ENCODE data around the gene BHLHA15.

Gene BHLHA15

DNA sequence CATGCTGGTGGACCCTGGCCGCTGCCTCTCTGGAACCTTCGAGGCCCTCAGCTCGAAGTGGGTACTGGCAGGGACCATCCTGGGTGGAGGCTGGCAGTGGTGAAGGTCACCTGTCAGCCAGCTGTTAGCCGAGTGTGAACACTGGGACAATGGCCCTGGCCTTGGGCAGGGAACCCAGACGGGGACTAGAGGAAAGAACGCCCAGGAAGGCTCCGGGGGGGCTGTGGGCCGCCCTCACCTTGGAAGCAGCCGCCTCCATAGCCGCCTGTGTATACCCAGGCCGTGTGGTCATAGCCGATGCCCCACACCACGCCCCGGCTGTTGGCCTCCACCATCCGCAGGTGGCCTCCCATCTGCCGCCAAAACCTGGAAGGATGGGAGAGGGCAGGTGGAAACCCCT lies 17.6 kb downstream of the BHLHA15 start:
- DNase-seq, result no peak

GRCh38 chr7:98229441-98229840 lies 18.2 kb downstream of the BHLHA15 start:
- no peak for DNase-seq

GRCh38 chr7:98229991-98230745 lies 18.9 kb downstream of the BHLHA15 start:
- no peak for DNase-seq

GRCh38 chr7:98230746-98231471 lies 19.7 kb downstream of the BHLHA15 start:
- no peak for DNase-seq

DNA sequence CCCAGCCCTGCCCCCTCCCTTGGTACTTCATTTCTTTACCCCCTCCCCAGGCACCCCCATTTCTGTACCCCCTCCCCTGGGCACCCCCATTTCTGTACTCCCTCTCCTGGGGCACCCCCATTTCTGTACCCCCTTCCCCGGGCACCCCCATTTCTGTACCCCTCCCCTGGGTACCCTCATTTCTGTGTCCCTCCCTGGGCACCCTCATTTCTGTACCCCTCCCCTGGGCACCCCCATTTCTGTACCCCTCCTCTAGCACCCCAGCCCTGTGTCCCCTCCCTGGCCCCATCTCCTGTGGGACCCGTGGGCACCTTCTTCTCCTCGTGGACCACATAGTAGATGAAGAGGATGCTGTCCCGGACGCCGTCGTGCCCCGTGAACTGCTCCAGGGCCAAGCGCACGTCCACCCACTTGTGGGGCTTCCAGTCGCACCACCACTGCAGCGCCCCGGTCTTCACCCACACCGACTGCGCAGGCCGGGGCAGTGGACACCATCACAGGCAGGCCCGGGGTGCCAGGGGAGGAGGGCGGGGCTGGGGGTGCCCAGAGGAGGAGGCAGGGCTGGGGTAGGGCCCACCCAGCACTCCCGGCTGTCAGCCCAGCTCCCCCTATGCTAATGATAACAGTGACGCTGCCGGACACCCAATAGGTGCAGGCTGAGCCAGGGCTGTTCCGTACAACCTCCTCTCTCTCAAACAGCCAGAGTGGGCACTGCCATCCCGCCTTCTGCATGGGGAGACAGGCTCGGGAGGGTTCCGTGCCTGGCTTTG lies 20.4 kb downstream of the BHLHA15 start:
- no peak for DNase-seq

DNA sequence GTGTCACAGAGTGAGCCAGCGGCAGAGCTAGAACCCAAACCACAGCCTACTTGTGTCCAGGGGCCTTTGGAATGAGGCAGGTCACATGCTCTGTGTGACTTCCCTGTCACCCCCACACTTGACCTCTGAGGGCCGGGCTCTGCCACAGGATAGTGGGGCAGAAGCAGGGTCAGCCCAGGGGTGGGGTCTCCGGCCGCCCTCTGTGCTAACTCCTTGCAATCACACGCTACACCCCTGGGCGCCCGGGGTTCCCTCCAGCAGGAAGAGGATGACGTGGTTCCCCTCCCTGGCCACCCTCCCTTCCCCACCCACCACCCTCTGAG lies 21.0 kb downstream of the BHLHA15 start:
- no peak for DNase-seq

DNA sequence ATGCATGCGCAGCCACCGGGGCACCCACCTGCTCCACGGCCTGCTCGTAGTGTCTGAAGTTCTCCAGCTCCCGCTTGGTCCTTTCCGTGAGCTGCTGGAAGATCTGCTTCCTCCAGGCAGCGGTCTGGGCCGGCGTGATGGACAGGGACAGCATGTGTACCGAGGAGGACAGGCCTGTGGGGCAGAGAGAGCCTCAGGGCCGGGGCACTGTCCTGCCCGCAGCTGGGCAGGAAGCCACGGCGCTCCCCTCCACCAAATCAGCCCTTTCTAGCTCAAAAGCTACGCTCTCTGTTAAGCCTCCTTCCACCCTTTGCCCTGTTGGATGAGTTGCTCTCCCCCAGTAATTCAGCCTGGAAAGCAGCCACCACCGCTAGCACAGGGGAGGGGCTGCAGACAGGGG lies 21.6 kb downstream of the BHLHA15 start:
- DNase-seq, result no peak

DNA sequence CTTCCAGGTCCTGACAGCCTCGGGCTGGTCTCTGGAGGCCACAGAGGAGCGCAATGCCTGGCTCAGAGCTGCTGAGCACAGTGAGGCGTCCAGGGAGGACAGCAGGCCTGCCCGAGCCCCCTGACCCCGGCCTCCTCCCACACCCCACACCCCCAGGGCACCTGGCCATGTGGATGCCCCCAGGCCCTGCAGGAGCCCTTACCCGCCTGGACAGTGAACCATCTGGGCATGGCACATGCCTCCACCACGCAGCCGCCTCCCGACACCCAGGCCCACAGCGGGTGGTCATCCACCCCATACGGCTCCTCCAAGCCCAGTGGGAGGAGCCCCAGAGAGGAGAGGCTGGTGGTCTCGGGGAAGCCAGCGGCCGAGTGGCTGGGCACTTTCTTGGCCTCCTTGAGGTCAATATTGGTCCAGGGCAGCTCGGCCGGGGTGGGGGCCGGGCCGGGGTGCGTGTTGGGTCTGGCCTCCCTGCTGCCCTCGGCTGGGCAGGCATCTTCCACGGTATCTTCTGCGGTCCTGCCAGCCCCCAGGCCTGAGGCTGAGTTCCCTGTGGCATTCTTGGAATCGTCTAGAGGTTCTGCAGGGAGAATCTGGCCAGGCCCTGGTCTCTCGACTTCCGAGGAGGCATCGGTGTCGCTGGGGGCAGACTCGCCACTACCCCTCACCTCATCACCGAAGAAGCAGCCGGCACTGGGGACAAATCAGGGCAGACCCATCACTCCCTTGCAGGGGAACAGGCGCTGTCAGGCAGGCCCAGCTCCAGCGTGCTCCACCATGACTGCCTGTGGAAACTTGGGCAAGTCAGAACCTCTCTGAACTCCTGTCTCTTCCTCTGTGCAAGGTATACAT lies 22.2 kb downstream of the BHLHA15 start:
- DNase-seq, result no peak

DNA sequence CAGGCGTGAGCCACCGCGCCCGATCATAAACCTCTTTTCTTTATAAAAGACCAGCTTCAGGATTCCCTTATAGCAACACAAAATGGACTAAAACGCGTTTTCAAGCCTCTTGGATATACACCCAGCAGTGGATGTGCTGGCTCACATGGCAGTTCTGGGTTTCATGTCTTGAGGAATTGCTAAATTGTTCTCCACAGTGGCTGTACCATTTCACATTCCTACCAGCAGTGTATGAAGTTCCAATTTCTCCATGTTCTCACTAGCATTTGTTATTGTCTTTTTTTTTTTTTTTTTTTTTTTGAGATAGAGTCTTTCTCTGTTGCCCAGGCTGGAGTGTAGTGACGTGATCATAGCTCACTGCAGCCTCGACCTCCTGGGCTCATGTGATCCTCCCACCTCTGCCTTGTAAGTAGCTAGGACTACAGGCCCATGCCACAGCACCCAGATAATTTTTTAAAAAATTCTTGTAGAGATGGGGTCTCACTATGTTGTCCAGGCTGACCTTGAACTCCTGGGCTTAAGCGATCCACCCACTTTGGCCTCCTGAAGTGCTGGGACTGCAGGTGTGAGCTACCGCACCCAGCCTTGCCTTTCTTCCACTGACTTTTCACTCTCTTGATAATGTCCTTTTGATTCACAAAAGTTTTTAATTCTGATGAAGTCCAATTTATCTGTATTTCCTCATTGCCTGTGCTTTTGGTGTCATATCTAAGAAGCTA lies 23.3 kb downstream of the BHLHA15 start:
- DNase-seq, result no peak

- no peak for DNase-seq
Measured at GRCh38 chr7:98235901-98236300, 24.7 kb downstream of the BHLHA15 start.

DNA sequence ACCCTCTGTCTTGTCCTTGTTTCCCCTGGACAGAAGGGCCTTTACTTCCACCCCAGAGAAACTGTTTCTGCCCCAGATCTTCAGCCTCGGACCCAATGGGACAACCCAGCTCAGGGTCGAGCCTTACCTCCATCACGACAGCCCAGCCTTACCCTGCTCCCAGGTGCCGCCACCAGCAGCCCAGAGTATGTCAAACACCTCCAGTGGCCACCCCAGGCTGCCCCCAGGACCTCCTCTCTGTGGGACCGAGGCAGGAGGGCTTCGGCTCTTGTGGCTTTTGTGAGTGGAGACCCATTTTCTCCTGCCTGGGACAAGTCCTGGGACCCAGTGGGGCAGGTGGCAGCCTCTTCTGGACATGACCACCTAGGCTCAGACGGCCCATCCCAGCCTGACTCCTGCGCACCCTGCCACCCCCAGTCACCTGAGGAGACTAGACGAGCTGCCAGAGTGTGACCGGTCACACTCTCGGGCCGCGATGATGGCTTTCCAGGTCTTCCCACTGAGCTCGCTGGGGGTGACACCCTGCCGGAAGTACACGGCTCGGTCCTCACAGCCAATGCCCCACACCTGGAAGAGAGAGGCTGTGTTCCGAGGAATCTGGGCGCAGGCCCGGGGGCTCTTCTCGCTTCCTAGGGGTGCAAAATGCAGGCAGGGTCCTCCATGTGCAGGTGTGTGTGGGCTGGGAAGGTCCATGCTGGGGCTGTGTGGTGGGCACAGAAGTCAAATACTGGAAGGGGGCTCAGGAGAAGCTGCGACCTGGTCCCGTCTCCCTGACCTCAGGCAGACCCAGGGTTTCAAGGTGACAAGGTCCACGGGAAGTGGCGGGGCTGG lies 25.3 kb downstream of the BHLHA15 start:
- no peak for DNase-seq

DNA sequence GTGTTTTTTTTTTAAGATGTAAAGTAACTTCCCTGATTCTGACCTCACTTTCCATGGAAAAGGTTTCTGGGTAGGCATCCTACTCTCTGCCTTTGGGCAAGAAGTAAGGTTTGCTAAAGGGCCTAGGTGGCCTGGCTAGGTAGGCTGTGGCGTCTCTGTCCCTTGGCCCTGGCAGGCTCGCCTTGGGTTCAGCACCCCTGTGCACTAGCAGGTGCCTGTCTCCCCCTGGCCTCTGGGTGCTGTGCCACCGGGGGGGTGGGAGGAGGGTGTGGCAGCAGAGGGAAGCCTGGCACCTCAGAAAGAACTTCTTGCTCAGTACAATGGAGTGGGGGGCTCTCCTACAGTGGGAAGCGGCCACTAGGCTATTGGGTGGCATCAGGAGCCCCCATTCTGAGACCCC lies 26.8 kb downstream of the BHLHA15 start:
- no peak for DNase-seq

- DNase-seq, result no peak
Measured at GRCh38 chr7:98238976-98239375, 27.7 kb downstream of the BHLHA15 start.

GRCh38 chr7:98240961-98241673 lies 29.9 kb downstream of the BHLHA15 start:
- DNase-seq, result peak; percentile 31

GRCh38 chr7:98241674-98242241 lies 30.5 kb downstream of the BHLHA15 start:
- no peak for DNase-seq

GRCh38 chr7:98242342-98242741 lies 31.1 kb downstream of the BHLHA15 start:
- no peak for DNase-seq

DNA sequence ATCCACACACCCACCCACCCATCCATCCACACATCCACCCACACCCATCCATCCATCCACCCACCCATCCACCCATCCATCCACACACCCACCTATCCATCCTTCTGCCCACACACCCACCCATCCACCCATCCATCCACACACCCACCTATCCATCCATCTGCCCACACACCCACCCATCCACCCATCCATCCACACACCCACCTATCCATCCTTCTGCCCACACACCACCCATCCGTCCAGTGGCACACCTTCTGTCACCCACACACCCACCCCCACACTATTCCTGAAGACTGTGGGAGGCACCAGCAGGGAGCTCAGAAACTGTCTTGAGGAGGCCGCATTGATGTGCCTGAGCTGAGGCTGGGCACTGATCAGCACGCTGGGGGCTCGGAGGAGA lies 31.7 kb downstream of the BHLHA15 start:
- DNase-seq, result no peak

DNA sequence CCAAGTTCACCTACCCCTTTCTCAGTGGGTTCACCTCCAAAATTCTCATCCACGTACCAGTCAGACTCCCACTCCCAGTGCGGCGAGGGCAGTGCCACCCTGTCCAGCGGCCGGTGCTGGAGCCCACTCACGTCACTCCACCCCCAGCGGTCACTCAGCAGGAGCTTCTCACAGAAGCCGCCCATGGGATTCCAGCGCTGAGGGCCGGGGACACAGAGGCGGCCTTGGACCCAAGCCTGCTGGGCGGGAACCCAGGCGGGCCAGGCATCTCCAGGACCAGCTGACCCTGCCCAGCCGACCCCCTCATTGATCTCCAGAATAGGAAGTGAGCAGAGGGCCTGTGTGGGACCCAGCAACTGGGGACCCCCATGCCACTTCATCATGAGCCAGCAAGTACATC lies 33.6 kb downstream of the BHLHA15 start:
- no peak for DNase-seq

- no peak for DNase-seq
Measured at GRCh38 chr7:98248156-98248555, 36.9 kb downstream of the BHLHA15 start.

- DNase-seq, result no peak
Measured at GRCh38 chr7:98249106-98249505, 37.9 kb downstream of the BHLHA15 start.
